AG09309 (cell line): ENCODE measurements around the gene ABCC10.
"Not testable (repeated sequence)": the region's sequence is repeated elsewhere in the genome, so short reads cannot be mapped to it uniquely, and the experiment has no call there.

ENCODE experiments used
- DNase-seq: peaks from one replicate; pipeline ENCODE4 v3.0.0-alpha.2; 2010; ENCODE audit warnings: low read depth
- H3K4me3 ChIP-seq: 2 replicates; pipeline ENCODE4 v1.5.1; 2011; ENCODE audit warnings: mild to moderate bottlenecking, low read depth, low read length, moderate library complexity; ENCODE audit not compliant: control insufficient read depth
- TF ChIP-seq, protein P1 (sequence below): IDR thresholded peaks from 2 replicates; pipeline ENCODE4 v1.5.1; 2011; ENCODE audit warnings: mild to moderate bottlenecking, low read depth, low read length, inconsistent platforms; ENCODE audit not compliant: insufficient read depth, control insufficient read depth; ENCODE audit errors: missing control alignments

Gene ABCC10

DNA sequence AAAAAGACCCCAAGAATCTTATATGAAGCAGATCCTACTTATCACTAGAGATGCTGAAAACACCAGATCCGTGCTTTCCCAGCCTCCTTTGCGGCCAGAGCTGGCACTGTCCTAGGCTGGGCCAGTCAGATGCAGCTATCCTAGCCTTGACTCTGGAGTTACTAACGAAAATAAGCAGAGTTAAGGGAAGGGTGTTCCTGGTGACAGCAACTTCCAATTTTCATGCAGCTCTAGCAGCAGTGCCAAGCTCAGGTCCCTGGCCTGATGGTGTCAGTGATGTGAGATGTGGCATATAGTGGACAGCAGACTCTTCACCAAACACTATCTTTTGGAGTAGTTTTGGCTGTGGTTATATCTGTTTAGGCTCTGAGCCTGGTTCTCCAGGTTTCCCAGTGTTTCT is 25.6 kb upstream of the ABCC10 start:
- DNase-seq = no peak
- TF ChIP-seq, protein P1, sequence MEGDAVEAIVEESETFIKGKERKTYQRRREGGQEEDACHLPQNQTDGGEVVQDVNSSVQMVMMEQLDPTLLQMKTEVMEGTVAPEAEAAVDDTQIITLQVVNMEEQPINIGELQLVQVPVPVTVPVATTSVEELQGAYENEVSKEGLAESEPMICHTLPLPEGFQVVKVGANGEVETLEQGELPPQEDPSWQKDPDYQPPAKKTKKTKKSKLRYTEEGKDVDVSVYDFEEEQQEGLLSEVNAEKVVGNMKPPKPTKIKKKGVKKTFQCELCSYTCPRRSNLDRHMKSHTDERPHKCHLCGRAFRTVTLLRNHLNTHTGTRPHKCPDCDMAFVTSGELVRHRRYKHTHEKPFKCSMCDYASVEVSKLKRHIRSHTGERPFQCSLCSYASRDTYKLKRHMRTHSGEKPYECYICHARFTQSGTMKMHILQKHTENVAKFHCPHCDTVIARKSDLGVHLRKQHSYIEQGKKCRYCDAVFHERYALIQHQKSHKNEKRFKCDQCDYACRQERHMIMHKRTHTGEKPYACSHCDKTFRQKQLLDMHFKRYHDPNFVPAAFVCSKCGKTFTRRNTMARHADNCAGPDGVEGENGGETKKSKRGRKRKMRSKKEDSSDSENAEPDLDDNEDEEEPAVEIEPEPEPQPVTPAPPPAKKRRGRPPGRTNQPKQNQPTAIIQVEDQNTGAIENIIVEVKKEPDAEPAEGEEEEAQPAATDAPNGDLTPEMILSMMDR = no peak
- no peak overlapping the region for H3K4me3 ChIP-seq

DNA sequence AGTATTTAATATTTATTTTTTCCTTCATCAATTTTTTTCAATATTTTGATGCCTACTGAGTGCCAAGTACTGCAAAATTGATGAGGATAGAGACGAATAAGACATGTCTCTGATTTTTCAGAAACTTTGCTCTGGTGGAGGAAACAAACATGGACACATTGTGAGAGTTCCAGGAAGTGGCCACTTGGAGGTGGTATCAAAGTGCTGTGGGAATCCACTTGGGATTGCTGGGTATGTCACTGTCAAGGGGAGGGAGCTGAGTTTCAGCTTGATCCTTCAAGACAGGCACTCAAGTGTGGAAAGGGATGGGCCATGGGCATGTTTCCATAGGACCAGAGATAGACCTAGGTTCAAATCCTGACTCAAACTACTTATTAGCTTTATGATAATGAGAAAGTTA is 24.5 kb upstream of the ABCC10 start:
- no peak overlapping the region for H3K4me3 ChIP-seq
- TF ChIP-seq, protein P1 = no peak
- DNase-seq = no peak

GRCh38 chr6:43405354-43405753 is 22.0 kb upstream of the ABCC10 start:
- no peak for DNase-seq
- H3K4me3 ChIP-seq = no peak overlapping the region
- TF ChIP-seq, protein P1 = no peak

- TF ChIP-seq, protein P1 = no peak
- DNase-seq = no peak
- H3K4me3 ChIP-seq = no peak overlapping the region
These were observed 20.0 kb upstream of the ABCC10 start for GRCh38 chr6:43407296-43407695.

DNA sequence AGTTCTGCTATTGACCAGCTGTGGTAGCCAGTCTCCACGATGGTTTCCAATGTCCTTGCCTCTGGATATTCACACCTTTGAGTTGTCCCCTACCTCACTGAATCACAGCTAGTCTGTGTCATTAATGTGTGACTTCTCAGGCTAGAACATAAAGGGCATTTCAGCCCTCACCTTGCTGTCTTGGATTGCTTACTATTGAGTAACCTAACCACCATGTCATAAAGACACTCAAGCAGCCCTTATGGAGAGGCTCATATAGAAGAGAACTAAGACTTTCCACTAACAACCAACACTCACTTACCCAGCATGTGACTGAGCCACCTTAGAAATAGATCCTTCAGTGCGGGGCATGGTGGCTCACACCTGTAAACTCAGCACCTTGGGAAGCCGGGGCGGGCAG is 19.1 kb upstream of the ABCC10 start:
- H3K4me3 ChIP-seq = no peak overlapping the region
- TF ChIP-seq, protein P1 = no peak
- DNase-seq = no peak

DNA sequence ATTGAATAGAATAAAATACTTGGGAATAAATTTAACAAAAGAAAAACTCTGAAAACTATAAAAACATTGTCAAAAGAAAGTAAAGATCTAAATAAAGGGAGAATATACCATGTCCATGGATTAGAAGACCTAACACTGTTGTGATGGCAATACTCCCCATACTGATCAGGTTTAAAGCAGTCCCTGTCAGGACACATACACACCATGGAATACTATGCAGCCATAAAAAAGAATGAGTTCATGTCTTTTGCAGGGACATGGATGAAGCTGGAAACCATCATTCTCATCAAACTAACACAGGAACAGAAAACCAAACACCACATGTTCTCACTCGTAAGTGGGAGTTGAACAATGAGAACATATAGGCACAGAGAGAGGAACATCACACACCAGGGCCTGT is 16.6 kb upstream of the ABCC10 start:
- H3K4me3 ChIP-seq, DNase-seq: not testable (repeated sequence)

DNA sequence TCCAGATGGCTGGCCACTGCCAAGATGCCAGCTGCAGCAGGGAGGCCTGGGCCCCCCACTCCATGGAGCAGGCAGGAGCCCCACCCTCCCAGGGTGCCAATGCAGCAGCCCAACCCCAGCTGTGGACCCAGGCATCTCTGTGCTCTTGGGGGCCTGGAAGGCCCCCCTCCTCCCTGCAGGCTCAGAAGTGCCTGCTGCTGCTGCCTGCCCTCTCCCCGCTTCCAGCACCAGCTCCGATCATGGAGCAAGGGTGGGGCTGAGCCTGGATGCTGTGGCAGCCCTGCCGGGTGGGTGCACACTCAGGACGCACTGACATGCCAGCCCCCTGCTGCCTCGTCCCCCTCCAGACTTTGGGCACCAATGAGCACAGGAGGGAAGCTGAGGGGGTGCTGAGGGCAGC is 14.8 kb upstream of the ABCC10 start:
- TF ChIP-seq, protein P1 = no peak
- DNase-seq = no peak
- no peak overlapping the region for H3K4me3 ChIP-seq
